Neural progenitor cell (in vitro differentiated cells): ENCODE data around the gene BMP2K.

Experiments used
- EZH2 ChIP-seq: fragments of 200-600 bp; sonication (generic); IDR thresholded peaks from 2 replicates; pipeline ENCODE4 v1.6.1; 2017; ENCODE audit warnings: antibody characterized with exemption, mild to moderate bottlenecking, moderate library complexity
- EZH2phosphoT487 ChIP-seq: fragments of 200-600 bp; sonication (generic); IDR thresholded peaks from 2 replicates; pipeline ENCODE4 v1.6.1; 2017; ENCODE audit warnings: antibody characterized with exemption
- TF ChIP-seq, protein P1 (sequence below): fragments of 200-600 bp; sonication (generic); IDR thresholded peaks from 2 replicates; pipeline ENCODE4 v1.5.1; 2017; ENCODE audit warnings: antibody characterized with exemption, mild to moderate bottlenecking

DNA sequence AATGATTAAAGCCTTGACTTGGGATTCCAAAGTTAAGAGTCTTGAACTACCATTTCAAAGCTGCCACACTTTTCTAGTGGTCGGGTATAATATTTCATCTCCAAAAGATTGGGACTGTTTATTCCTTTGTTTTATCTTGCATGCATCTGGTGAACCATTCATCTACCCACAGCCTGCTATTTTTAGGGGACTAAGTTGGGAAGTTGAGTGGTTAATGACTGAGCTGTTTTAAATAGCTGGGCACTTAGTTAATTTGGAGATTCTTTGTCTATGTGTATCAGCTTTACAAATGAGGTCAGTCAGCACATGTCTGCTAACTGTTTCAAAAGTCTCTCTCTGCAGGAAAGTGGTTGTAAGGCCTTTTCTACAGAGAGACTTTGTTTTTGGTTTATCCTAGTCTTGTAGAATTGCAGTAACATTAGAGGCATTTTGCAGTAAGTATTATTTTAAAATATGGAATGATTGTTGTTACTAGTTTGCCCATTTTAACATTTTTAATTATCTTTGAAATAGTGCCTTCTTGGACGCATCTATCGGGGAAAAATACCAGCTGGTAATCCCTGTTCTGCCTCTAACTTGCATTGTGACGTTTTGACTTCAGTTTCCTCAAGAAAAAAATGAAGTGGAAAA, 8.2 kb downstream of the BMP2K start:
- TF ChIP-seq, protein P1, sequence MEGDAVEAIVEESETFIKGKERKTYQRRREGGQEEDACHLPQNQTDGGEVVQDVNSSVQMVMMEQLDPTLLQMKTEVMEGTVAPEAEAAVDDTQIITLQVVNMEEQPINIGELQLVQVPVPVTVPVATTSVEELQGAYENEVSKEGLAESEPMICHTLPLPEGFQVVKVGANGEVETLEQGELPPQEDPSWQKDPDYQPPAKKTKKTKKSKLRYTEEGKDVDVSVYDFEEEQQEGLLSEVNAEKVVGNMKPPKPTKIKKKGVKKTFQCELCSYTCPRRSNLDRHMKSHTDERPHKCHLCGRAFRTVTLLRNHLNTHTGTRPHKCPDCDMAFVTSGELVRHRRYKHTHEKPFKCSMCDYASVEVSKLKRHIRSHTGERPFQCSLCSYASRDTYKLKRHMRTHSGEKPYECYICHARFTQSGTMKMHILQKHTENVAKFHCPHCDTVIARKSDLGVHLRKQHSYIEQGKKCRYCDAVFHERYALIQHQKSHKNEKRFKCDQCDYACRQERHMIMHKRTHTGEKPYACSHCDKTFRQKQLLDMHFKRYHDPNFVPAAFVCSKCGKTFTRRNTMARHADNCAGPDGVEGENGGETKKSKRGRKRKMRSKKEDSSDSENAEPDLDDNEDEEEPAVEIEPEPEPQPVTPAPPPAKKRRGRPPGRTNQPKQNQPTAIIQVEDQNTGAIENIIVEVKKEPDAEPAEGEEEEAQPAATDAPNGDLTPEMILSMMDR: no peak
- TF ChIP-seq EZH2: no peak
- no peak for TF ChIP-seq EZH2phosphoT487
